Keratinocyte (primary cell): ENCODE results near the gene TMEM258. TPM values are rescaled to one million over a fixed set of nuclear protein-coding genes. Genes with fewer than 3 reads are reported as not detected.
A peak's percentile ranks its signal among the peaks of the same experiment; 100 is the strongest.

ENCODE experiments used
- DNase-seq: peaks from one replicate; pipeline ENCODE4 v3.0.0-alpha.2; 2011; ENCODE audit warnings: low read depth, missing footprints, low spot score
- FAIRE-seq: peaks from 2 replicates; lab custom pipeline; 2011; peaks lifted over from hg19 to GRCh38; lab: Jason Lieb, UNC
- H2AFZ ChIP-seq: 2 replicates; pipeline ENCODE4 v1.6.0; 2012; ENCODE audit warnings: low read length, control low read depth, inconsistent platforms; ENCODE audit not compliant: control insufficient read depth
- H3K27ac ChIP-seq: 2 replicates; pipeline ENCODE4 v1.5.1; 2011; ENCODE audit warnings: low read length; ENCODE audit not compliant: control insufficient read depth, insufficient read depth
- H3K27me3 ChIP-seq: 3 replicates; pipeline ENCODE4 v1.6.0; 2011; ENCODE audit warnings: low read length; ENCODE audit not compliant: control insufficient read depth, insufficient read depth; ENCODE audit errors: extremely low read depth
- H3K36me3 ChIP-seq, 2 experiments: 2 replicates in 1 of 2; 3 replicates in 1 of 2; pipeline ENCODE4 v1.5.1; 2011; ENCODE audit warnings: low read length in 2 of 2, mild to moderate bottlenecking in 1 of 2; ENCODE audit not compliant: control insufficient read depth in 2 of 2, insufficient read depth in 2 of 2; ENCODE audit errors: extremely low read depth in 1 of 2
- H3K4me1 ChIP-seq: 3 replicates; pipeline ENCODE4 v1.5.1; 2011; ENCODE audit warnings: low read length; ENCODE audit not compliant: control insufficient read depth, insufficient read depth; ENCODE audit errors: extremely low read depth
- H3K4me2 ChIP-seq: 3 replicates; pipeline ENCODE4 v1.6.0; 2011; ENCODE audit warnings: low read depth, low read length; ENCODE audit not compliant: control insufficient read depth, insufficient read depth; ENCODE audit errors: extremely low read depth
- H3K4me3 ChIP-seq, 3 experiments: fragments of 200-600 bp in 1 of 3; sonication (generic) in 1 of 3; 2 replicates in 2 of 3; 3 replicates in 1 of 3; pipeline ENCODE4 v1.5.1; 2011 to 2016; ENCODE audit warnings: low read length in 3 of 3, mild to moderate bottlenecking in 3 of 3, control low read depth in 2 of 3, inconsistent platforms in 1 of 3, low read depth in 1 of 3, mixed read lengths in 1 of 3, mixed run types in 1 of 3, moderate library complexity in 1 of 3; ENCODE audit not compliant: control insufficient read depth in 2 of 3, insufficient read depth in 2 of 3; ENCODE audit errors: extremely low read depth in 1 of 3
- H3K79me2 ChIP-seq: 2 replicates; pipeline ENCODE4 v1.6.0; 2012; ENCODE audit warnings: low read length; ENCODE audit not compliant: control insufficient read depth, insufficient read depth
- H3K9ac ChIP-seq: 3 replicates; pipeline ENCODE4 v1.6.0; 2011; ENCODE audit warnings: low read length; ENCODE audit not compliant: control insufficient read depth, insufficient read depth; ENCODE audit errors: extremely low read depth
- H3K9me1 ChIP-seq: 3 replicates; pipeline ENCODE4 v1.6.0; 2011; ENCODE audit warnings: low read length; ENCODE audit not compliant: control insufficient read depth, insufficient read depth; ENCODE audit errors: extremely low read depth
- H3K9me3 ChIP-seq: 2 replicates; pipeline ENCODE4 v1.5.1; 2012; ENCODE audit warnings: low read depth, low read length; ENCODE audit not compliant: control insufficient read depth
- H4K20me1 ChIP-seq: 3 replicates; pipeline ENCODE4 v1.6.0; 2011; ENCODE audit warnings: low read length; ENCODE audit not compliant: control insufficient read depth, insufficient read depth; ENCODE audit errors: extremely low read depth
- CTCF ChIP-seq, 3 experiments: IDR thresholded peaks in 1 of 3; conservative IDR thresholded peaks in 1 of 3; optimal IDR thresholded peaks in 1 of 3; 2 replicates in 2 of 3; 3 replicates in 1 of 3; pipeline versions ENCODE3 to v1.5.1; 2011; ENCODE audit warnings: low read length in 3 of 3, mild to moderate bottlenecking in 3 of 3, moderate library complexity in 2 of 3, control low read depth in 1 of 3, inconsistent platforms in 1 of 3; ENCODE audit not compliant: insufficient read depth in 2 of 3; ENCODE audit errors: extremely low read depth in 1 of 3
- EZH2 ChIP-seq: IDR thresholded peaks from one replicate; pipeline ENCODE4 v1.6.1; 2012; ENCODE audit warnings: inconsistent platforms, mild to moderate bottlenecking, low read length, moderate library complexity
- dilution Hi-C: fragments of 300-500 bp; cut with MboI; formaldehyde crosslinking; loops from one replicate; pipeline ENCODE4 v1.7.0; 2020; ENCODE audit warnings: low sequenced_read_pairs; ENCODE audit not compliant: extremely low pct_ligation_motif_present
- polyA plus RNA-seq, 5 experiments: library from polyadenylated mRNA; depleted of rRNA in 3 of 5; stranded (reverse) in 3 of 5; stranded (forward) in 1 of 5; unstranded in 1 of 5; fragments of >200 nt; gene quantifications; 1 replicate in 1 of 5; 2 replicates in 3 of 5; 3 replicates in 1 of 5; pipeline versions ENCODE4 v1.2.1 to v1.2.3, GENCODE V29; 2011 to 2012; ENCODE audit warnings: missing spikeins in 2 of 5, low read depth in 1 of 5, low replicate concordance in 1 of 5

The TMEM258 gene
- polyA plus RNA-seq, 1 donor (not counting 4 experiments of a cell fraction or from before 2014, with no cell fraction given), result 249 TPM

- peak overlapping the region; percentile 69 for H3K9ac ChIP-seq
- H3K9me1 ChIP-seq, result no peaks in the 10 kb centered on the region
These were observed 35.9 kb upstream of the TMEM258 start for GRCh38 chr11:61828379-61828628.

GRCh38 chr11:61827571-61828378 lies 35.4 kb upstream of the TMEM258 start, which contains the start of gene FADS2:
Gene FADS2 (plus strand): TSS chr11:61828300. CDS start chr11:61828391, 91 bp downstream.
- FAIRE-seq, result no peak
- H3K9me1 ChIP-seq, result no peaks in the 10 kb centered on the region

More at GRCh38 chr11:61828379-61828628, 35.9 kb upstream of the TMEM258 start:
- H3K27ac ChIP-seq, result peak overlapping the region; percentile 36
- H3K9me3 ChIP-seq, result no peaks in the 10 kb centered on the region
- H3K79me2 ChIP-seq, result peaks cover 49% of the 10 kb centered on the region
- peak overlapping the region; percentile 58 for H2AFZ ChIP-seq
- dilution Hi-C loops, result no loop called here
- TF ChIP-seq EZH2, result no peak
- no peak for TF ChIP-seq CTCF (optimal IDR thresholded peaks at IDR 0.05 in 1 of 3, IDR thresholded peaks at IDR 0.05 in 1 of 3, conservative IDR thresholded peaks at IDR 0.05 in 1 of 3; ENCODE audit: extremely low read depth in 1 of 3, insufficient read depth in 2 of 3, low read length in 3 of 3)
- peak overlapping the region; percentile 76 for H3K4me2 ChIP-seq
- peaks cover 3 to 5% of the 10 kb centered on the region in 2 experiments for H3K36me3 ChIP-seq
- H4K20me1 ChIP-seq, result peaks cover 5% of the 10 kb centered on the region
- H3K4me3 ChIP-seq, result peak overlapping the region; percentile 59 to 82 (median 81)
- H3K27me3 ChIP-seq, result no peaks in the 10 kb centered on the region
- peaks cover 25% of the 10 kb centered on the region for H3K4me1 ChIP-seq
- FAIRE-seq (no peak), DNase-seq (no peak)

More at GRCh38 chr11:61827571-61828378, 35.4 kb upstream of the TMEM258 start, which contains the start of gene FADS2:
- dilution Hi-C loops, result no loop called here
- H2AFZ ChIP-seq, result peak within 1 kb of the TSS; percentile 58
- H3K9ac ChIP-seq, result peak within 1 kb of the TSS; percentile 69
- peak in 1 of 3 experiments; percentile 17 for TF ChIP-seq CTCF (optimal IDR thresholded peaks at IDR 0.05 in 1 of 3, IDR thresholded peaks at IDR 0.05 in 1 of 3, conservative IDR thresholded peaks at IDR 0.05 in 1 of 3; ENCODE audit: extremely low read depth in 1 of 3, insufficient read depth in 2 of 3, low read length in 3 of 3)
- no peak for TF ChIP-seq EZH2
- peaks cover 3 to 5% of the 10 kb centered on the region in 2 experiments for H3K36me3 ChIP-seq
- peaks cover 25% of the 10 kb centered on the region for H3K4me1 ChIP-seq
- peak within 1 kb of the TSS; percentile 59 to 82 (median 81) for H3K4me3 ChIP-seq
- no peak for DNase-seq
- peak within 1 kb of the TSS; percentile 36 for H3K27ac ChIP-seq
- H4K20me1 ChIP-seq, result peaks cover 4% of the 10 kb centered on the region
- no peaks in the 10 kb centered on the region for H3K9me3 ChIP-seq
- H3K27me3 ChIP-seq, result no peaks in the 10 kb centered on the region
- peaks cover 44% of the 10 kb centered on the region for H3K79me2 ChIP-seq
- H3K4me2 ChIP-seq, result peak within 1 kb of the TSS; percentile 76
